Measurements from ENCODE around the gene GALT. TPM values are rescaled to one million over a fixed set of nuclear protein-coding genes. Genes with fewer than 3 reads are reported as not detected.

The GALT gene
- total RNA-seq, 4 donors from 2014 or later, result 22.9 to 41.1 (median 30.2) TPM

DNA sequence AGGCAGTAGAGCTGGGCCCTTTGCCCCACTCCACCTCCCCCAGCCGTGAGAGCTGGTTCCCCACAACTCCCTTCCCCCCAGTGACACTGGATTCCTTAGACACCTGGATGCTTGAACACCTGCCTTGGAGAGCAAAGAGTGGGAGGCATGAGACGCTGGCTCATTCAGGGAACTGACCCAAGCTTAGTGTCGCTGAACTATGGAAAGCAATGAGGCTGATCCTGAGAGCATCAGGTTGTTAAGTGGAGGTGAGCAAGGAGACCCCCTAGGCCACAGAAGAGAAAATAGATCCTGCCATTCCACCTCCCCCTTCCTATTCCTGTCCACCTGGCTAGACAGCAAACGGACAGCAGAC is 42.6 kb downstream of the GALT start:
- no peak for TF ChIP-seq CTCF (IDR thresholded peaks at IDR 0.05; ENCODE audit: low read depth)

- TF ChIP-seq CTCF (IDR thresholded peaks at IDR 0.05; ENCODE audit: low read depth), result no peak
Measured at GRCh38 chr9:34689512-34689911, 43.0 kb downstream of the GALT start.

DNA sequence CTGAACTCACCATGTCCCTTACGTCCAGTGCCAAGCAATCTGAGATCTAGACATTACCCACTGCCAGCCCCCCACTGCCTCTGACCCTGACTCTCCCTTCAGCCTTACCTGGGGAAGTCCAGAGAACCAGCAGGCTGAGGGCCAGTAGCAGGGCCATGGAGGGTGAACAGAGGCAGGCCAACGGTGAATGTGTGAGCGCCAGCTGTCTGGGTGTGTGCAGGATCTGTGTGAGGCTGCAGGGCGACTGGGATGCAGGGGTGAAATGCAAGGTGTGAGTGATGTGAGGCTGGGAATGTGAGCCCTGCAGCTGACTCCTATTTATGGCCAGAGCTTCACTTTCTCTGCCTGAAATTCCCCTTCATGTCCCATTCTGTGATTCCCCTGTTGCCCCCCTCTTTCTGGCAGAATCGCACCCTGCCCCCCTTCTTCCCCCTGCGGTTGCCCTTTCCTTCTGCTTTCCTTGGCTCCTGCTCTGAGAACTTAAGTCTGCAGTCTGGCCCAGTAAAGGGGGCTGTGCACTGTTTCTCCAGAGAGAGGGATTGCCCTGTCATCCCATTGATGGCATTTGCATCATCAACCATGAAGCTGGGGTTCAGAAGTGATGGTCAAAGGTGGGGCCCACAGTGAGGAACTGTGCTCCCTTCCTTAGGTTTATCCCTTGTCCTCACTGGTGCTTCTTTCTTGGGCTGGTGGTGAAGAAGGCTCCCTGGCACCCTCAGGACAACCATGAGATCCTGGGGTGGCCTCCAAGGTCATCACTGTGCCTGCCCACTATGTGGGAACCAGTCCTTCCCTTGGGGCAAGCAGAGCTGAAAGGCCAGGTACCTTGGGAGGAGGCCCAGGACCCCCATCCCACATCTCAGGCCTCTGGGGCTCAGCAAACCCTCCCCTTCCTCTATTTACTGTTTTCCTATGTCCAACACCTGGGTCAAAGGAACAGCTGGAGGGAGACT is 44.8 kb downstream of the GALT start, which contains the start of gene CCL19:
Gene CCL19, minus strand, starts transcription at position 294 of the 953 bp plus-strand sequence. Its CDS starts 137 bp downstream, at position 157.
- TF ChIP-seq CTCF (IDR thresholded peaks at IDR 0.05; ENCODE audit: low read depth), result no peak

DNA sequence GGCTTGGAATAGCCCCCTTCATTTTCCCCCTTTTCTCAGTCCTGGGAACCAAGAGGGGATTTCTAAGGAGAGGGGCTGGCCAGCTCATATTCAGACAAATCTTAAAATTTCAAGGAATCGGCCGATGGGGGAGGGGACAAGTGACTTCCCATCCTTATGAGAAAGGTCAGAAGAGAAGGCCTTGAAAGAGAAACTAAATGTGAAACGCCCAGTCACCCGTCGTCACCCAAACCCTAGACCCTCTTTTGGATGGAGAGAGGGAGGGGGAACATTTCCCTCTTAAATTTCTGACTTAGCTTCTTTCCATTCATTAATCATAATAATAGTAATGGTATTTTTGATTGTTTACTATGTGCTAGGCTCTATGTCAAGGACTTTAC is 45.5 kb downstream of the GALT start:
- no peak for TF ChIP-seq CTCF (IDR thresholded peaks at IDR 0.05; ENCODE audit: low read depth)

- no peak for TF ChIP-seq CTCF (IDR thresholded peaks at IDR 0.05; ENCODE audit: low read depth)
Measured at GRCh38 chr9:34693560-34693959, 47.1 kb downstream of the GALT start.

DNA sequence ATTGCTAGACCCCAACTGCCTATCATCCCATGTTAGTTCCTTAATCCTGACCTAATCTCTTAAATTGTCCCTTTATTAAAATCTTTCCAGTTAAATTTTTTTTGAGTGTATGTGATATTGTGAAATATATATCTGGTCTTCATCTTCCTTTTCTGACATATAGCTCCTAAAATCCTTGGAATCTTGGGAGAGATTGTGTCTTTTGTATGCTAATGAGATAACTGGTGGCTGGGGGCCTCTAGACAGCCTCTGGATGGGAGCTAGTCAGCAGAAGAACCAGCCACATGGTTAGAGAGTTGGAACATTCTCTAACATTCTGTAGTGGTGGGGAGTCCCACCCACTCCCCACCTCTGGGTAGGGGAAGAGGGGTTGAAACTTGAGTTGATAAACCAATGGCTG is 48.3 kb downstream of the GALT start:
- no peak for TF ChIP-seq CTCF (IDR thresholded peaks at IDR 0.05; ENCODE audit: low read depth)

Small RNAs within 50 kb of the gene (small RNA-seq; reads per million reads assigned to genes)
- not detected for gene CCL27

Other genes starting within 250 kb of the GALT start
- 10 to 100 TPM in 1 of 4 donors, 1 to 10 TPM in 3; 5.1 to 13.9 (median 7.9) TPM for gene FAM219A, start 188.1 kb upstream of the GALT start, total RNA-seq
- under 1 TPM in 1 of 4 donors, not detected in 3; 0.51 TPM for gene DNAI1, start 187.9 kb upstream of the GALT start, total RNA-seq
- gene ENHO, start 123.7 kb upstream of the GALT start, total RNA-seq, result 1 to 10 TPM in 2 of 4 donors, not detected in 2; 1.5 to 1.9 TPM
- gene CNTFR, start 57.0 kb upstream of the GALT start, total RNA-seq, result 100 to 1,000 TPM in 1 of 4 donors, 10 to 100 TPM in 3; 17.5 to 130 (median 49.1) TPM
- 10 to 100 TPM; 18.4 to 27.3 (median 22.4) TPM for gene RPP25L, start 34.6 kb upstream of the GALT start, total RNA-seq
- gene DCTN3, start 26.2 kb upstream of the GALT start, total RNA-seq, result 10 to 100 TPM; 41.4 to 57.5 (median 51.7) TPM
- gene ARID3C, start 17.6 kb upstream of the GALT start, total RNA-seq, result not detected
- 10 to 100 TPM; 34.1 to 86.7 (median 68.7) TPM for gene SIGMAR1, start 8.9 kb upstream of the GALT start, total RNA-seq
- gene IL11RA, start 5.5 kb downstream of the GALT start, total RNA-seq, result 10 to 100 TPM; 10.4 to 24.9 (median 20.3) TPM
- gene CCL27, start 16.0 kb downstream of the GALT start, total RNA-seq, result not detected
- 1 to 10 TPM in 2 of 4 donors, under 1 TPM in 1, not detected in 1; 0.85 to 5.8 (median 4.8) TPM for gene CCL19, start 44.6 kb downstream of the GALT start, total RNA-seq
- 1 to 10 TPM; 1.4 to 9.5 (median 3.1) TPM for gene CCL21, start 63.5 kb downstream of the GALT start, total RNA-seq